ENCODE results near the gene PIK3CA. TPM values are rescaled to one million over a fixed set of nuclear protein-coding genes. Genes with fewer than 3 reads are reported as not detected.

The PIK3CA gene
- total RNA-seq, 2 experiments from 2014 or later = 14.1 to 20.8 TPM

DNA sequence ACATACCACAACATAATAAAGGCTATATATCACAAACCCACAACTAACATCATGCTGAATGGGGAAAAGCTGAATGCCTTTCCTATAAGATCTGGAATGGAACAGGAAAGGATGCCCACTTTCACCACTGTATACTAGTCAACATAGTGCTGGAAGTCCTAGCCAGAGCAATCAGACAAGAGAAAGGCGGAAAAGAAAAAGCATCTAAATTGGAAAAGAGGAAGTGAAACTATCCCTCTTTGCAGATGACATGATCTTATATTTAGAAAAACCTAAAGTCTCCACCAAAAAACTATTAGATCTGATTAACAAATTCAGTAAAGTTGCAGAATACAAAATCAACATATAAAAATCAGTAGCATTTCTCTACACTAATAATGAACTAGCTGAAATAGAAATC is 14.6 kb upstream of the PIK3CA start:
- no peaks in the 10 kb centered on the region for H3K36me3 Mint-ChIP-seq (ENCODE audit: low read depth)

DNA sequence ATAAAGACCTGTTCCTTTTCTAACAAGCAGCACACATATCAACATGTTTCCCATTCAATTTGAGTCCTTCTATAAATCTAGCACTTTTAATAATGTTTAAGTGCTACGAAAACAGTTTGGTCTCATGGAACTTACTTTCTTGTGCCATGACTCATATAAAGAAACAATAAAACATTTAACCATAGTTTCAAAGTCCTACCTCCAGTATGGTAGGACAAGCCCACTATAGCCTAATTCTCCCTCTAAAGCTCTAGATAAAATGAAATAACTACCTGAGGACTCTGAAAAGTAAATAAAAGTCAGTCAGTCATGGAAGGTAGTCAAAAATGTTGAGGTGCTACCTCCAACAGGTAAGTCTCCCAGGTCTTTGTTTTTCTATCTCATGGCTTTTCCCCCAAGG is 12.0 kb upstream of the PIK3CA start:
- TF ChIP-seq, protein P1, sequence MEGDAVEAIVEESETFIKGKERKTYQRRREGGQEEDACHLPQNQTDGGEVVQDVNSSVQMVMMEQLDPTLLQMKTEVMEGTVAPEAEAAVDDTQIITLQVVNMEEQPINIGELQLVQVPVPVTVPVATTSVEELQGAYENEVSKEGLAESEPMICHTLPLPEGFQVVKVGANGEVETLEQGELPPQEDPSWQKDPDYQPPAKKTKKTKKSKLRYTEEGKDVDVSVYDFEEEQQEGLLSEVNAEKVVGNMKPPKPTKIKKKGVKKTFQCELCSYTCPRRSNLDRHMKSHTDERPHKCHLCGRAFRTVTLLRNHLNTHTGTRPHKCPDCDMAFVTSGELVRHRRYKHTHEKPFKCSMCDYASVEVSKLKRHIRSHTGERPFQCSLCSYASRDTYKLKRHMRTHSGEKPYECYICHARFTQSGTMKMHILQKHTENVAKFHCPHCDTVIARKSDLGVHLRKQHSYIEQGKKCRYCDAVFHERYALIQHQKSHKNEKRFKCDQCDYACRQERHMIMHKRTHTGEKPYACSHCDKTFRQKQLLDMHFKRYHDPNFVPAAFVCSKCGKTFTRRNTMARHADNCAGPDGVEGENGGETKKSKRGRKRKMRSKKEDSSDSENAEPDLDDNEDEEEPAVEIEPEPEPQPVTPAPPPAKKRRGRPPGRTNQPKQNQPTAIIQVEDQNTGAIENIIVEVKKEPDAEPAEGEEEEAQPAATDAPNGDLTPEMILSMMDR (IDR thresholded peaks at IDR 0.05) = no peak
- H3K9me3 Mint-ChIP-seq = no peaks in the 10 kb centered on the region
- intact Hi-C loops (cut with micrococcal nuclease) = no loop called here
- no peaks in the 10 kb centered on the region for H3K36me3 Mint-ChIP-seq (ENCODE audit: low read depth)
- no peaks in the 10 kb centered on the region for H3K4me1 Mint-ChIP-seq (ENCODE audit: low read depth)
- DNase-seq = no peak
- ATAC-seq = no peak
- CTCF ChIA-PET = interaction anchor here (1.4 kb wide), 1 partner anchor 121 kb away, joined by 3 read pairs; no protein-coding TSS in a partner anchor
- peaks cover 11% of the 10 kb centered on the region for H3K27me3 Mint-ChIP-seq
- POLR2A ChIA-PET = interaction anchor here (0.6 kb wide), 1 partner anchor 153 kb away, joined by 3 read pairs; no protein-coding TSS in a partner anchor
- no peak overlapping the region for H3K27ac Mint-ChIP-seq
- no peak overlapping the region for H3K4me3 Mint-ChIP-seq

More for the DNA sequence above, 14.6 kb upstream of the PIK3CA start:
- DNase-seq (no peak), ATAC-seq (no peak)
- POLR2A ChIA-PET = no interaction called here
- CTCF ChIA-PET = no interaction called here
- Mint-ChIP-seq H3K27ac (no peak overlapping the region), H3K27me3 (peaks cover 9% of the 10 kb centered on the region), H3K9me3 (no peaks in the 10 kb centered on the region), H3K4me1 (ENCODE audit: low read depth) (no peaks in the 10 kb centered on the region), H3K4me3 (no peak overlapping the region)
- intact Hi-C loops (cut with micrococcal nuclease) = no loop called here
- TF ChIP-seq, protein P1 (IDR thresholded peaks at IDR 0.05) = no peak

DNA sequence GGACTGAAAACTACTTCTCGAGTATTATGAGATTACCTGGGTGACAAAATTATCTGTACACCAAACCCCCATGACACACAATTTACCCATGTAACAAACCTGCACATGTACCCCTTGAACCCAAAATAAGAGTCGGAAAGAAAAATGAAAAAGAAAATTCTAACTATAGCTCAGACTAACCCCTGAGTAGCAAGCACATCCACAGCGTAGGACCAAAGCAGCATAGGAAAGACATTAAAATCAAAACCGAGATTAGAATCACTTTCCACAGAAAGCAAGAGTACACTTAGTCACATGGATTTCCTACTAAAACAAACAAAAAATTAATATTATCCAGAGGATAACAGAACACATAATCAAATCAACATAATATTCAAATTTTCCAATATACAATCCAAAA is 6.3 kb upstream of the PIK3CA start:
- ATAC-seq = no peak
- POLR2A ChIA-PET = no interaction called here
- TF ChIP-seq, protein P1 (IDR thresholded peaks at IDR 0.05) = no peak
- peaks cover 11% of the 10 kb centered on the region for H3K4me1 Mint-ChIP-seq (ENCODE audit: low read depth)
- no peak for DNase-seq
- H3K27ac Mint-ChIP-seq = no peak overlapping the region
- intact Hi-C loops (cut with micrococcal nuclease) = no loop called here
- H3K9me3 Mint-ChIP-seq = no peaks in the 10 kb centered on the region
- CTCF ChIA-PET = no interaction called here
- H3K4me3 Mint-ChIP-seq = no peak overlapping the region
- H3K27me3 Mint-ChIP-seq = peaks cover 11% of the 10 kb centered on the region
- no peaks in the 10 kb centered on the region for H3K36me3 Mint-ChIP-seq (ENCODE audit: low read depth)

DNA sequence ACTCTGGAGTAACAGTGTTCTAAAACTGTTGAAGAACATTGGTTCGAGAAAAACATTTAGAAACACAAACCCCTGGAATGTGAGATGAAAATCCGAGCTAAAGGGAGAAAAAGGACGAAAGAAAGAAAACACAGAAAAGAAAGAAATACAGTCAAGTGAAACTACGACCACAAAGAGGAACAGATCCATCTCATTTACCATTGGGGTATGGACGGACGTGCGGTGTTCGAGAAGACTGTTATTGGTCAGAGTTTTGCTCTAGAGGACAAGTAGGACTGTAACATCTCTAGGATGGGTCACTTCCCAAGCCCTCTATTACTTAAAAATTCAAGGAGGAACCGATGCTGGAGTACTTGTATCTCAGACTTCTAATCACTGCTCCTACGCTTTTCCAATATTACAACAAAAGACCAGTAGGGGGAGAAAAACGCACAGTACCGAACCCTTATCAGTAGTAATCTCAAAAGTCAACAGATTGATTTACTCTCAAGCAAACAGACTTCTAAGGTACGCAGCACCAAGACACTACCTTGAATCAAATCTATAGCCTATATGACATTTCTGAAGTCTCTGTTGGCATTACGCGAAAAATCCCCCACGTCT is 1.1 kb upstream of the PIK3CA start:
- Mint-ChIP-seq H3K4me3 (no peak overlapping the region), H3K9me3 (no peaks in the 10 kb centered on the region), H3K36me3 (ENCODE audit: low read depth) (no peaks in the 10 kb centered on the region), H3K27me3 (peaks cover 4% of the 10 kb centered on the region), H3K4me1 (ENCODE audit: low read depth) (peaks cover 31% of the 10 kb centered on the region), H3K27ac (no peak overlapping the region)
- intact Hi-C loops (cut with micrococcal nuclease) = loop anchor here (1.0 to 5.0 kb wide), 5 partner anchors 34 to 169 kb away; partner anchors contain the start of gene ZMAT3
- peak; percentile 31 for DNase-seq
- ChIA-PET POLR2A (interaction anchor here (0.6 to 3.1 kb wide), 5 partner anchors 10 to 178 kb away, joined by 3 to 22 read pairs (median 5); partner anchors contain the start of genes ZMAT3 and ZNF639), CTCF (interaction anchor here (1.0 to 4.5 kb wide), 7 partner anchors 19 to 174 kb away, joined by 3 to 17 read pairs (median 5); no protein-coding TSS in a partner anchor)
- ATAC-seq = peak; percentile 14
- TF ChIP-seq, protein P1 (IDR thresholded peaks at IDR 0.05) = peak; percentile 69

DNA sequence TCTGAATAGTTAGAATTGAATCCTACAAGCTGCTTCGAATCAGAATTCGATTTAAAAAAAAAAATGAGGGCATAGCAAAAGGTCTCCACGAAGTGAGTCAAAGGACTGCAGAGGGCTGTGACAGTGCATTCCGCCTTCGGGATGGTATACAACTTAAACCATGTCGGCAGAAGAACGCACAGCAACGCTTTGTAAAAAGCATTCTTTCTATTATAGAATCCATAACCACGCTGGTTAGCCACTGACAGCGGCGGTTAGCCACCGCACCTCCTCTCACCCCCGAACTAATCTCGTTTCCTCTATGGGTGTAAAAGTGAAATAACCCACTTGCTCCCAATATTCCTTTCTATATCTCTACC is 664 bp upstream of the PIK3CA start:
- ATAC-seq (peak; percentile 46), DNase-seq (peak; percentile 84)
- Mint-ChIP-seq H3K36me3 (ENCODE audit: low read depth) (no peaks in the 10 kb centered on the region), H3K27ac (no peak overlapping the region), H3K27me3 (peaks cover 4% of the 10 kb centered on the region), H3K4me3 (no peak overlapping the region), H3K4me1 (ENCODE audit: low read depth) (peaks cover 35% of the 10 kb centered on the region), H3K9me3 (no peaks in the 10 kb centered on the region)
- CTCF ChIA-PET = interaction anchor here (1.2 to 4.5 kb wide), 5 partner anchors 19 to 174 kb away, joined by 3 to 17 read pairs (median 5); no protein-coding TSS in a partner anchor
- TF ChIP-seq, protein P1 (IDR thresholded peaks at IDR 0.05) = no peak
- intact Hi-C loops (cut with micrococcal nuclease) = loop anchor here (1.0 to 5.0 kb wide), 5 partner anchors 34 to 169 kb away; partner anchors contain the start of gene ZMAT3
- POLR2A ChIA-PET = interaction anchor here (0.9 to 3.1 kb wide), 7 partner anchors 10 to 416 kb away, joined by 3 to 22 read pairs (median 5); partner anchors contain the start of genes ACTL6A, ZMAT3 and ZNF639

Data from activated CD8-positive, alpha-beta T cell treated with anti-CD3 and anti-CD28 coated beads for 36 hours (primary cell).